Astrocyte (in vitro differentiated cells and primary cell): ENCODE results near the gene CBARP.

Source experiments
- CTCF ChIP-seq: IDR thresholded peaks from 2 replicates; pipeline ENCODE4 v1.5.1; 2011; ENCODE audit warnings: low read depth, mild to moderate bottlenecking, inconsistent platforms, low read length, moderate library complexity; ENCODE audit not compliant: insufficient read depth
- EZH2 ChIP-seq: IDR thresholded peaks from 2 replicates; pipeline ENCODE4 v1.6.1; 2012; ENCODE audit warnings: mild to moderate bottlenecking, low read length, inconsistent platforms; ENCODE audit not compliant: insufficient read depth

DNA sequence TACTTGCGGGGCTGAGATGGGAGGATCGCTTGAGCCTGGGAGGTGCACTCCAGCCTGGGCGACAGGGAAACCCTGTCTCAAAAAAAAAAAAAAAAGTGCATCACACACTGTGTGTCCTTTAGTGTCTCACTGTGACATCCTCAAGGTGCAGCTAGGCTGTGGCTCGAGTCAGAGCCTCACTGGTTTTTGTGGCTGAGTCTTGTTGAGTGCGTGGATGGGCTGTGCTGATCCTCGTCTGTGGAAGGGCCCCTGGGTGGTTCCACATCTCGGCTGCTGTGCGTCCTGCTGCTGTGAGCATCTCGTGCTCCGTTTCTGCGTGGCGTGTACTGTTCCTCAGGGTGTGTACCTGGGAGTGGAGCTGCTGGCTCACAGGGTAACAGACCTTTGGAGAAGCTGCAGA is 21.0 kb downstream of the CBARP start:
- no peak for TF ChIP-seq CTCF
- no peak for TF ChIP-seq EZH2
